ENCODE results near the gene TMEM156. TPM values are rescaled to one million over a fixed set of nuclear protein-coding genes. Genes with fewer than 3 reads are reported as not detected.

TMEM156 gene
- total and polyA plus RNA-seq, 2 of the 4 experiments (the other 2 are of a cell fraction) = 0.53 to 0.54 TPM

GRCh38 chr4:39030725-39031124, 1.5 kb downstream of the TMEM156 start:
- WGBS, 2 experiments (ENCODE audit: extremely low coverage in 2 of 2, insufficient read length in 1 of 2) = no CpG with 5 or more reads among the region's 3 CpGs
- peak; percentile 95 for TF ChIP-seq CEBPB (IDR thresholded peaks at IDR 0.05; ENCODE audit: low read depth, low read length)
- TF ChIP-seq CTCF (conservative IDR thresholded peaks at IDR 0.05; ENCODE audit: low read depth, low read length) = no peak
- ChIA-PET CTCF (interaction anchor here (0.6 to 1.5 kb wide), 5 partner anchors 12 to 1998 kb away, joined by 3 to 5 read pairs (median 3); no protein-coding TSS in a partner anchor), POLR2A (ENCODE audit: unreplicated experiment) (no interaction called here)
- Histone ChIP-seq H3K23ac (ENCODE audit: low read depth, low read length) (no peak overlapping the region), H2AFZ (replicated peaks; ENCODE audit: low read length, poor library complexity) (no peak overlapping the region), H3K9me3 (ENCODE audit: control insufficient read depth, insufficient read depth, low read length) (no peaks in the 10 kb centered on the region), H2AK9ac (replicated peaks; ENCODE audit: low read depth, low read length, poor library complexity) (no peak overlapping the region), H3K36me3 (ENCODE audit: control insufficient read depth, insufficient read depth, low read length) (no peaks in the 10 kb centered on the region), H4K5ac (ENCODE audit: low read depth, low read length) (peak overlapping the region; percentile 53; the same call in 1 of the 2 replicates), H3K4ac (ENCODE audit: low read depth, low read length) (peak overlapping the region; percentile 88; the same call in 1 of the 2 replicates), H2BK20ac (ENCODE audit: low read depth, low read length) (no peak overlapping the region), H3K4me1 (ENCODE audit: control insufficient read depth, insufficient read depth, low read length) (peaks cover 13% of the 10 kb centered on the region), H3K56ac (ENCODE audit: extremely low read depth, insufficient read depth, low read length) (peak overlapping the region; percentile 38; the same call in 1 of the 2 replicates), H4K20me1 (ENCODE audit: insufficient read depth, low read length) (no peaks in the 10 kb centered on the region), H3K14ac (replicated peaks; ENCODE audit: low read depth, low read length) (0 out of 2 replicates have a peak overlapping the region, but pooled peaks have one; percentile 94), H2BK5ac (ENCODE audit: low read depth, low read length, poor library complexity, severe bottlenecking) (peak overlapping the region; percentile 93), H4K8ac (ENCODE audit: low read depth in 2 of 2, low read length in 2 of 2) (no peak overlapping the region; a peak in 2 of 4 replicates), H3K9ac (ENCODE audit: low read depth, low read length) (peak overlapping the region; percentile 54; the same call in 1 of the 2 replicates), H3K4me2 (ENCODE audit: low read depth, low read length) (peak overlapping the region; percentile 57; the same call in 1 of the 2 replicates), H3K18ac (ENCODE audit: low read depth, low read length) (peak overlapping the region; percentile 85), H2BK15ac (ENCODE audit: low read depth, low read length) (peak overlapping the region; percentile 85; the same call in 1 of the 3 replicates), H3K9me1 (ENCODE audit: insufficient read depth, low read length) (peaks cover 2% of the 10 kb centered on the region; the same call in 1 of the 2 replicates), H4K91ac (ENCODE audit: insufficient read depth, low read depth, low read length) (no peak overlapping the region), H3K27me3 (ENCODE audit: control insufficient read depth, insufficient read depth, low read length) (no peaks in the 10 kb centered on the region), H2BK120ac (ENCODE audit: low read depth, low read length) (peak overlapping the region; percentile 91; the same call in 1 of the 2 replicates), H3K4me3 (ENCODE audit: insufficient read depth, low read depth, low read length) (no peak overlapping the region), H3K27ac (ENCODE audit: insufficient read depth, low read length) (peak overlapping the region; percentile 66; the same call in 1 of the 2 replicates), H3K79me1 (ENCODE audit: low read depth in 1 of 2, low read length in 2 of 2) (peaks cover 0 to 4% of the 10 kb centered on the region in 2 experiments; a peak in 2 of 4 replicates), H2AK5ac (ENCODE audit: low read depth, low read length) (no peak overlapping the region)
- dilution Hi-C loops (cut with HindIII; ENCODE audit: low sequenced_read_pairs, unreplicated experiment) (no loop called here), in situ Hi-C loops (cut with MboI; ENCODE audit: low sequenced_read_pairs) (no loop called here), intact Hi-C loops (cut with micrococcal nuclease) (no loop called here)
- no TSS peak for BruUV-seq (replicated peaks)
- DNase-seq = peak; percentile 41
- peak; percentile 30 for ATAC-seq (ENCODE audit: low read depth)

Data from IMR-90 (cell line).